GM19240 (cell line): ENCODE measurements around the gene METTL26.

ENCODE experiments used
- DNase-seq: peaks from one replicate; pipeline ENCODE4 v3.0.0; 2011; ENCODE audit warnings: low spot score; ENCODE audit not compliant: insufficient read length

Gene METTL26

GRCh38 chr16:596736-597060, 39.4 kb downstream of the METTL26 start:
- DNase-seq, result no peak

DNA sequence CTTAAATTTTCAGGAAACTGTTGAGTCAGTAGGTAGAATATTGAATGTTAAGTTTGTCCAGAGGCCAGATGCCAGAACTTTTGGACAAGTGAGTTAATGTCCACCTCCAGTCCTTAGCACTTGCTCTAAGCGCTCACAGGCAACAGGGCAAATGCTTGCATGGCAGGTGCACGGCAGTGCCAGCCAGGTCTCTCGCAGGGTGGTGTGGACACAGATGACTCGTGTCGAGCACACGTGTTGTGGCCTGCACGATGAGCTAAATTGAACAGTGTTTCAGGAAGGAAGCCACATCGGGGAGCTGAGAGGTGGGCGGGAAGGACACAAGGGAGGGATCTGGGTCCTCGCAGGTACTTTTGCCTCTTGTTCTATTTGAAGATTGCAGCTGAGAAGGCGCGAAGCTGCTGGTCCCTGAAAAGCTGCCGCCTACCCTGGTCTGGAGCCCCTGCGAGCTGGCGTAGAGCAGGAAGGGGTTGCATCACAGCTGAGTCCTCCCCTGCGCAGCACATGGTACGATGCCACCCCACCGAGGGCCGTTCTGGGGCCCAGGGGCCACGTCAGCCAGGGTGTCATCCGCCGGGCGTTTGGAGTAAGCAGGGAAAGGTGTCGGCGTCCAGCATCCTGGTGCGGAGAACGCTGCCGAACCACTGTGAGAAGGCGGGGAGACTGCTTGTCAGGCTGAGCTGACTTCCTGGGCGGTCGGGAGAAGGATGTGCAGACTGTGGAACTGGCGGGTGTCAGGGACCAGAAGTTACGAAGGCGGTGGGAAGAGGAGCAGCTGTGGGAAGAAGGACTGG, 40.0 kb downstream of the METTL26 start:
- DNase-seq, result no peak

DNA sequence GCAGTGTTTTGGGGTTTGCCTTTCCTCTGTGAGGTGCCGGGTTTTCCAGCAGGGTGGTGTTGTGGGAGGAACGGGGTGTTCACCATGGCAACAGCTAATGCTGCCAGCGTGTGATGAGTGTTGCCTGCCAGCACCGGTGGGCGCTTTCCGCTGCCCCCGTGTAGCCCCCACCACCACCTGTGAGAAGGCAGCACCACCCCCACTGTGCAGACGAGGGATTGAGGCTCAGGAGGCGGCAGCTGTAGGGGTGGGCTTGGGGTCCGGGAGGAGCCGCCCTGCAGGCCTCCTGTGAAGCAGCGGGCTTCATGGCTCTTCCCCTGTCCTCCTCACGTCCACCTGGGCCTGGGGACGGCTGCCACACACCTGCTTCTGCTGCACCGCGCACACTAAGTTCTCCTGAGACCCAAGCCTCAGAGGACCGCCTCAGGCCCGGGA, 41.0 kb downstream of the METTL26 start:
- no peak for DNase-seq

DNA sequence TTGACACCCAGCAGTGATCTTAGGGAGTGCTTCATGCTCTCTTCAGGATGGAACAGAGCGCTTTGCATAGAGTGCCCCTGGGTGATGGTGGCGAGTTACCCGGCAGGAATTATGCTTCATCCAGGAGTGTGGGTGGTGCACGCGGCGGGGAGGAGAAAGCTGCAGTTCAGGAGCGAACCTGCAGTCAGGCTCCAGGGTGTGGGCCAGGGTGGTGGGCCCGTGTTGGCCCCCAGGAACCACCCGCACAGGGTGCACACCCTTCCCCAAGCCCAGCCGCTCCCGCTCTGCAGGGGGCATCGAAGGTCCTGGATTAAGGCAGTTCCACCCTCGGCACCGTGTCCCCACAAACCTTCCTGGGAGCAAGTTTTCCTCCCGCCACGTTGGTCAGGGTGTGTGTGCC, 42.3 kb downstream of the METTL26 start:
- no peak for DNase-seq

DNA sequence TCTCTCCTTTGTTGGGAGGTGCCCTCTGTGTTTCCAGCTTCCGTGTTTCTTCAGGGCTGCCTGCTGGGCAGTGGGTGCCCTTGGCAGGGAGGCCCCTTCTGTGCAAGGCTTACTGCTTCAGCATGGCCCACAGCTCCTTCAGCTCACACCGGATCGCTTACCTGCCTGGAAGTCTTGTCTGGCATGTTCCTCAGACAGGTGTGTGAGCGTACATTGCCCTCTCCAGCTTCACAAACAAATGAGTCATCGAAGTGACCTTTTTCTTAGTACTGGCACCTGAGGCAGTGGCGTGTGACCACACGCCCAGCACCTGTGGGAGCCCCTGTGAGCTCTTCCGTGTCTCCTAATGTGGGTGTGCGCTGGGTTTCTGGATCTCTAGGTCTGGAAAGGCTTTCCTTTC, 42.7 kb downstream of the METTL26 start:
- no peak for DNase-seq

DNA sequence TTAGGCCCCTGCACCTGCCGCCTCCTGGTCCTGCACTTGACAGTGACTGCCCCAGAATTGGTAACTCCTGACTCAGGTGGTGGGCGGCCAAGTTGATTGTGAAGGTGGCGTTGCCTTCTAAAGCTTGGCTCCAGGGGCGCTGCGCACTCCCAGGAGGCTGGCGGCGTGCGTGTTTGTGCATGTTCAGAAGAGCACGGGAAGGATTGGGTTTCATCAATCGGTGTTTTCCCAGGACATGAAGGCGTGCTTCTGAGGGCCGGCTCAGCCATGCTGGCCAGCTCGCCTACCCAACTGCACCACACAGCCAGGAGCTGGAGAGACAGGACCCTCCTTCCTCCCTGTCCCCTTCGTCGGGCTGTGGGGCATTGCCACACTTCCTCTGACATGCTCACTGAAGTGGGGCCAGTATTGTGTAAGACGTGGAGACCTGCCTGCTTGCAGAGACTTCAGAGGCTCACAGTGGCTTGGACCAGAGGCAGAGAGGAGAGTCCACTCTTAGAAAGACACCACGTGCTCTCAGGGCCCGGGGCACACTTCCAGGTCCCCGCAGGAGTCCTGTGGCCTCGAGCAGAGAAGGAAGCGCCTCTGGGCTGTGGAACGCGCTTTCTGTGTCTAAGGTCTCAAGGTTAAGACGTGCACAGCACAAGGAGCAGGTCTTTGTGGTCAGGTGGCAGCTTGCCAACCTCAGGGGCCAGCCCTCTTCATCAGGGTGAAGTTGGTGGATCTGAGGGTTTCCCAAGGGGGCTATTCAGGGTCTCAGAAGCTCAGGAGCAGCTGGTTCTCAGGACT, 43.4 kb downstream of the METTL26 start:
- DNase-seq, result no peak

DNA sequence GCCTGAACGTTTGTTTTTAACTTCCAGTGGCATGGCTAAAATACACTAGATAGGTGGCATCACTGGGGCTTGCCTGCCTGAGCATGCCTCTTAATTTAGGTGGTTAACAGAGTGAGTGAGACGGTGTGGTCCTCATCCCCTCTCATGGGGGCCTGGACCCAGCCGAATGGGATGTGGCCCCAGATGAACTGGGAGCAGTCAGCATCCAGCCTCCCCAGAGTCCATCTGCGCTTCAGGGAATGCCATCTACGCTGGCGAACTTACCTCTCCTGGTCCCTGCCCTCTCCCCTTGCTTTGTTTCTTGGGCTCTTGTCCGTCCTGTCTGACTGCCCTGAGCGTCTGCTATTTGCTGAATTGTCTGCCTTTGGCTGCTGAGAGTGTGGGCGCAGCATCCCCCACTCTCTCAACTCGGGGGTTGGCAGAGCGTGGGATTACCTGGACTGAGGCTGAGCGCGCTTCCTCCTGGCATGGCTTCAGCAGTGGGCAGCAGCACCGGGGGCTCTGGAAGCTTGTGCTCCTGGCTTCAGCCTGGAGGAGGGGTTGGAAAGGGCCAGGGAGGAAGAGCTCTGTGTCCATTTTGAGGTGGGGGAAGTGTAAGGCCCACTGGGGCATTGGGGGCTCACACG, 44.1 kb downstream of the METTL26 start:
- DNase-seq, result no peak

DNA sequence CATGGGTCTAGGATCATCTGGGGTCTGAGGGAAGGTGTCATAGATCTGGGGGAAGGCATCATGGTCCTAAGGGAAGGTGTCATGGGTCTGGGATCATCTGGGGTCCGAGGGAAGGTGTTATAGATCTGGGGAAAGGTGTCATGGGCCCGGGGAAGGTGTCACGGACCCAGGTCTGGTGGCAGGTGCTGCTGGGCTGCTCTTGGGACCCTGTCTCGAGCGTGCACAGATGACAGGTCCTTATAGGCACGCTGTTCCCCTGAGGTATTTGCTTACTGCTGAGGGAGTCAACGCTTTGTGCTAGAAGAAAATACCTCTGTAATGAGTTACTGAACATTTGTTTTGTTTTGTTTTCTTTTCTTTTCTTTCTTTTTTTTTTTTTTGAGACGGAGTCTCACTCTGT, 44.9 kb downstream of the METTL26 start:
- no peak for DNase-seq

DNA sequence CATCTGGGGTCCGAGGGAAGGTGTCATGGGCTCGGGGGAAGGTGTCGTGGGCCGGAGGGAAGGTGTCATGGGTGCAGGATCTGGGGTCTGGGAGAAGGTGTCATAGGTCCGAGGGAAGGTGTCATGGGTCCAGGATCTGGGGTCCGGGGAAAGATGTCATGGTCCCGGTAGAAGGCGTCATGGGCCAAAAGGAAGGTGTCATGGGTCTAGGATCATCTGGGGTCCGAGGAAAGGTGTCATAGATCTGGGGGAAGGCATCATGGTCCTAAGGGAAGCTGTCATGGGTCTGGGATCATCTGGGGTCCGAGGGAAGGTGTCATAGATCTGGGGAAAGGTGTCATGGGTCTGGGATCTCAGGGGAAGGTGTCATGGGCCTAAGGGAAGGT, 45.3 kb downstream of the METTL26 start:
- no peak for DNase-seq

DNA sequence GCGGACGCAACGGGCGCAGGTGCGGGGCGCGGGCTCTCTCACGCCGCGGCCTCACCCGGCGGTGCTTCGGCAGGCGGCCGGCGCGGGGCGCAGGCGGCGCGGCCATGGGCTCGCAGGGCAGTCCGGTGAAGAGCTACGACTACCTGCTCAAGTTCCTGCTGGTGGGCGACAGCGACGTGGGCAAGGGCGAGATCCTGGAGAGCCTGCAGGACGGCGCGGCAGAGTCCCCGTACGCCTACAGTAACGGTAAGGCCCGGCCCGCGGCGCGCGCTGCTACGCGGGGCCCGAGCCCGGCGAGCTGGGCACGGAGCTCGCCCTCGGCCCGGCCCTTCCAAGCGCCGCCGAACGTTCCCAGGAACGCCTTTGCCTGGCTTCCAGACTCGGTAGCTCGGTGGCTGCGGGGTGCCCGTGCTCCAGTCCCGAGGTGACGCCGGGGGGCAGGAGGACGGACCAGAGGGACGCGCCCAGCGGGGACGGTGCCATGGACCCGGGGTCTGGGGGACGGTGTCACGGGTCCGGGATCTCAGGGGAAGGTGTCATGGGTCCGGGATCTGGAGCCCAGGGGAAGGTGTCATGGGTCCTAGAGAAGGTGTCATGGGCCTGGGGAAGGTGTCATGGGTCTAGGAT, 45.8 kb downstream of the METTL26 start:
- DNase-seq, result no peak

DNA sequence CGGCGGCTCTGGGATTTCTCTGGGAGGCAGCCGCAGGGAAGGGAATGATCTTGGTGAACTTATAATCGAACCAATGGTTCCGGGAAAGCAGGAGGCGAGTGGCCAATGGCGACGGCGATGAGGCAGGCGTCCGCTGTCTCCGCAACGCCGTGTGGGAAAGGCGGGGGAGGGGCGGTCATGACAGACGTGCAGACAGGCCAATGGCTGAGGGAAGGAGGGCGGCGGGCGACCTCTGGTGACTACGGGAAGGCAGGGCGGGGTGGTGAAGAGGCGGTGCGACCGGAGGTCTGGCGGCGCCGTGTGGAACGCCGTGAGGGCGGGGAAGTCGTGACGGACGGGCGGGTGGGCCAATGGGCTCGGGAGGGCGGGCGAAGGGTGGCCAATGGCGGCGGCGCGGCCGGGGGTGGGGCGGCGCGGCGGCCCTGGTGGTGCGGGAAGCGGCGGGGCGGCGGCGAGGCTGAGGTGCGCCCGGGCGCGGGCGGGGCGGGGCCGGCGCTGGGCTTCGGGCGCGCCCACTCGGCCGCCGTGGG, 46.4 kb downstream of the METTL26 start, which contains the start of gene RAB40C:
Gene RAB40C (plus strand): TSS at position 409 of the 530 bp plus-strand sequence. CDS start 226 bp downstream, outside the sequence.
- peak; percentile 99 for DNase-seq

DNA sequence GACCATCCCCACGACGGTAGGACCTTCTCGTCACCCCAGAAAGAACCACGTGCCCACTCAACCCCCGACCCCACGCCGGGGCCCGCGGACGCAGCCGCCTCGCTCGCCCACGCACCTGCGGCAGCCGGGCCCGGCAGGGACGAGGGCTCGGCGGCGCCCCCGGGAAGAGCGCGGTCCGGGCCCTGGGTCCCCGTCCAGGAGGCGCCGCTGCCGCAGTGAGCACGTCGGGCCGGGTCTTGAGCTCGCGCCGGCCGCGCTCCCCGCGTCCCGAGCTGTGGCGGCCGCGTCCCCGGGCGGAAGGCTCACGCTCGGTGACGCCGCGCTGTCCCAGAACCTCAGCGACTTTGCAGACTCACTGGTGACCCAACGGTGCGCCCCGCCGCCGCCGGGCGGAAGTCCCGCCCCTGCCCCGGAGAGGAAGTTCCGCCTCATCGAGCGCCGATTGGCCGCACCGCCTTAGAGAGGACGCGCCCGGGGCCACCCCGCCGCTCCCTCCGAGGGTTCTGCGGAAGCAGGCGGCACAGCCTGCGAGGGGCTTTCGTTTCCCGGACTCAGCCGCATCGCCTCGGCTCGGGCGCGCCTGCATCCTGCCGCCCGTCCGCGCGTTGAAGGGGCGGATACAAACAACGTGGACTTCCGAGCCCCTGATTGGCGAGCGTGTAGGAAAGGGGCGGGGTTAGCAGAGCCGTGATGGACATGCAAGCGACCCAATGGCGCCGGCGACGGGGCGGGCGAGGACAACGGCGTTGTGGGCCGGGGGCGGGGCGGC, 47.0 kb downstream of the METTL26 start:
- DNase-seq, result peak; percentile 83

GRCh38 chr16:588639-588888, 47.5 kb downstream of the METTL26 start:
- DNase-seq, result no peak

DNA sequence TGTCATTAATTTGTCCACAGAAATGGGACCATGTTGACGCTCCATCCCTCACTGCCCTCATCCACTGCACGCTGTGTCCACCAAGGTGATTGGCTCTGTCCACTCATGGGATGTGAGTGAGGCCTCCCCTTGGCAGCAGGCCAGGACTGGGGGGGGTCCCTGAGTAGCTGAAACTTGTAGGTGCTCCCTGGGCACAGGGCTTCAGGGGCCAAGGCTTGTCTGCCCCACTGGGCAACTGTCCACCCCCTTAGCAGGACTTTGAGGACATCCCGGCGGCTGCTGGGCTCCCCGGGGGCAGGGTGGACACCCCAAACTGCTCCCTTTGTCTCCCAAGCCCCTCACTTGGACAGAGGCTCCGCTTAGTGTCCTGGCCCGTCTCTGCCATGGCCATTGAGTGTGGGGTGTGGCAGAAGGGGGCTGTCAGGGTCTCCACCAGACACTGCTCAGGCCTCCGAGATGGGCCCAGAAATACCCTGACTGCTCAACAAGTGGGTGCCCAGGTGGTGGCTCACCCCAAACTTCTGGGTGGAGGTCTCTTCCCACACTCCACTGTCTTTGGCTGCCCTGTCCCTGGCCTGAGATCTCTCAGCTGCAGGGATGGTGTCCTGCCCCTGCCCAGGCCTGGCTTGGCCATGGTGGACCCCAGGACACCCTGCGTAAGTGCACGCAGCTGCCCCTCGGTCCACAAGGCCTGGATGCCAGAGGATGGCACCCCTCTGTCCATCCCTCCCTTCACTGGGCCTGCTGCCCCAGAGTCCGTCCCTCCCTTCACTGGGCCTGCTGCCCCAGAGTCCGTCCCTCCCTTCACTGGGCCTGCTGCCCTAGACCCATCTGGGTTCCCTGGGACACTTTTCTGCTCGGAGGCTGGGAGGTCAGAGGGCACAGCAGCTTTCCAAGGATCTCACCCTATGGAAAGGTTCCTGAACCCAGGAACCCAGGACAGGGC, 49.2 kb downstream of the METTL26 start:
- no peak for DNase-seq

- no peak for DNase-seq
Measured at GRCh38 chr16:586047-586644, 50.0 kb downstream of the METTL26 start.

- DNase-seq, result no peak
Measured at GRCh38 chr16:585351-585750, 50.8 kb downstream of the METTL26 start.
